ENCODE measurements around the gene GGT6.

DNA sequence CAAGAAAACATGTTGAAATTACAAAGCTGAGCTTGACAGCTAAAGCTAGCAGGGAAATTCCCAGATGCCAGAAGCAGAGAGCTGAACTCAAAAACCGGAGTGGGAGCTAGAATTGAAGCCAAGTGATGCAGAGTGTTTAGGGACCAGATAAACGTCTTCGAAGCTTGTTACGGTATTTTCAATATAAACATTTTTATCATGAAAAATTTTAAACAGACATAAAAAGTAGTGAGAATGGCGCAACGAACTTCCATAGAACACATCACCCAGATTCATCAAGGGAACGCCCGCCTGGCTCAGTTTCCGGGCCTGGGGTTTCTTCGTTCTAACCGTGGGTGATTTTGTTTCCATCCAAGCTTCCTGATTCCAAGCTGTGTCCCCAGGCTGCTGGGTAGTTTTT lies 43.6 kb downstream of the GGT6 start:
- TF ChIP-seq, protein P1, sequence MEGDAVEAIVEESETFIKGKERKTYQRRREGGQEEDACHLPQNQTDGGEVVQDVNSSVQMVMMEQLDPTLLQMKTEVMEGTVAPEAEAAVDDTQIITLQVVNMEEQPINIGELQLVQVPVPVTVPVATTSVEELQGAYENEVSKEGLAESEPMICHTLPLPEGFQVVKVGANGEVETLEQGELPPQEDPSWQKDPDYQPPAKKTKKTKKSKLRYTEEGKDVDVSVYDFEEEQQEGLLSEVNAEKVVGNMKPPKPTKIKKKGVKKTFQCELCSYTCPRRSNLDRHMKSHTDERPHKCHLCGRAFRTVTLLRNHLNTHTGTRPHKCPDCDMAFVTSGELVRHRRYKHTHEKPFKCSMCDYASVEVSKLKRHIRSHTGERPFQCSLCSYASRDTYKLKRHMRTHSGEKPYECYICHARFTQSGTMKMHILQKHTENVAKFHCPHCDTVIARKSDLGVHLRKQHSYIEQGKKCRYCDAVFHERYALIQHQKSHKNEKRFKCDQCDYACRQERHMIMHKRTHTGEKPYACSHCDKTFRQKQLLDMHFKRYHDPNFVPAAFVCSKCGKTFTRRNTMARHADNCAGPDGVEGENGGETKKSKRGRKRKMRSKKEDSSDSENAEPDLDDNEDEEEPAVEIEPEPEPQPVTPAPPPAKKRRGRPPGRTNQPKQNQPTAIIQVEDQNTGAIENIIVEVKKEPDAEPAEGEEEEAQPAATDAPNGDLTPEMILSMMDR (IDR thresholded peaks at IDR 0.05), result no peak
- no peak for TF ChIP-seq POLR2A (IDR thresholded peaks at IDR 0.05)

All from tibial nerve (tissue), 3 donors.